ENCODE measurements around the gene TFEB. TPM values are rescaled to one million over a fixed set of nuclear protein-coding genes. Genes with fewer than 3 reads are reported as not detected.

TFEB gene
- total RNA-seq, 2 donors from 2014 or later = 4.9 to 10.1 TPM

DNA sequence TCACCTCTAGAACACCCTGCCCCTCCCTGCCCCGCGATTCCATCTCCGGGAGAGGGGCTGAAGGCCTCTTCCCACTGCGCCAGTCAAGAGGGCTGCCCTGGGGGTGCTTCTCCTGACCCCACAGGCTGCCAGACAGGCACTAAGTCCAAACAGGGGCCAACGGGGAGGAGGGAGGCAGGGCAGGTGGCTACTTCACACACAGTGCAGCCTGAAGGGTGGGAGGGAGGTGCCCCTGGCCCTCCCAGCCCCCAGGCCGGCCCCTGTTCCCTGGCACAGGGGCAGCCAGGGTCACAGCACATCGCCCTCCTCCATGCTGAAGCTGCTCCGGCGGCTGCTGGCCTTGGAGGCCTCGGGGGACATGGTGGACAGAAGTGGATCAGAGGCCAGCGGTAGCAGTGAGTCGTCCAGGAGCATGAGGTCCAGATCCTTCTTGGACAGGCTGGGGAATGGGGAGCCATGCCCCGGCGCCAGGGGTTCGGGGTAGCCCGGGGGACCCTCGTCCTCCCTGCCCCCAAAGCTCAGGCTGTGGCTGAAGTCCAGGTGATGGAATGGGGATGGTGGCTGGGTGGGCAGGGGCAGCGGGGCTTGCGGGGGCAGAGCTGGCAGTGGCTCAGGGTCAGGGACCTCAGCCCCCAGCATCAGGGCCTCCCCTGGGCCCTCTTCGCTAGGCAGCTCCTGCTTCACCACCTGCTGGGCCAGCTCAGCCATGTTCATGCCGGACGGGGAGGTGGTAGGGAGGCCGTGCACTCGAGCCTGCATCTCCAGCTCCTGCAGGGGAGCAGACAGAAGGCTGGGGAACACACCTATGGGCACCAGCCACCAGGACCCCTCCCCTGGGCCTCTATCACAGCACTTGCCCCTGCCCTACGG is 50.9 kb downstream of the TFEB start:
- Histone ChIP-seq H3K4me1 (peaks cover 16% of the 10 kb centered on the region), H3K9me3 (no peaks in the 10 kb centered on the region), H3K36me3 (replicated peaks in 1 of 2; ENCODE audit: insufficient read depth in 1 of 2, low read depth in 2 of 2) (no peaks in the 10 kb centered on the region), H3K27ac (no peak overlapping the region), H3K27me3 (no peaks in the 10 kb centered on the region), H3K4me3 (no peak overlapping the region)
- TF ChIP-seq, protein P1, sequence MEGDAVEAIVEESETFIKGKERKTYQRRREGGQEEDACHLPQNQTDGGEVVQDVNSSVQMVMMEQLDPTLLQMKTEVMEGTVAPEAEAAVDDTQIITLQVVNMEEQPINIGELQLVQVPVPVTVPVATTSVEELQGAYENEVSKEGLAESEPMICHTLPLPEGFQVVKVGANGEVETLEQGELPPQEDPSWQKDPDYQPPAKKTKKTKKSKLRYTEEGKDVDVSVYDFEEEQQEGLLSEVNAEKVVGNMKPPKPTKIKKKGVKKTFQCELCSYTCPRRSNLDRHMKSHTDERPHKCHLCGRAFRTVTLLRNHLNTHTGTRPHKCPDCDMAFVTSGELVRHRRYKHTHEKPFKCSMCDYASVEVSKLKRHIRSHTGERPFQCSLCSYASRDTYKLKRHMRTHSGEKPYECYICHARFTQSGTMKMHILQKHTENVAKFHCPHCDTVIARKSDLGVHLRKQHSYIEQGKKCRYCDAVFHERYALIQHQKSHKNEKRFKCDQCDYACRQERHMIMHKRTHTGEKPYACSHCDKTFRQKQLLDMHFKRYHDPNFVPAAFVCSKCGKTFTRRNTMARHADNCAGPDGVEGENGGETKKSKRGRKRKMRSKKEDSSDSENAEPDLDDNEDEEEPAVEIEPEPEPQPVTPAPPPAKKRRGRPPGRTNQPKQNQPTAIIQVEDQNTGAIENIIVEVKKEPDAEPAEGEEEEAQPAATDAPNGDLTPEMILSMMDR (IDR thresholded peaks at IDR 0.05) = no peak
- TF ChIP-seq POLR2A (IDR thresholded peaks at IDR 0.05) = no peak
- no peak for ATAC-seq
- WGBS, 2 donors = 85 to 93% methylated on average over 6 to 20 of the region's 25 CpGs
- no peak for DNase-seq
- intact Hi-C loops (cut with DNase I) = loop anchor here (10.0 kb wide), 1 partner anchor 220 kb away; no protein-coding TSS in a partner anchor

DNA sequence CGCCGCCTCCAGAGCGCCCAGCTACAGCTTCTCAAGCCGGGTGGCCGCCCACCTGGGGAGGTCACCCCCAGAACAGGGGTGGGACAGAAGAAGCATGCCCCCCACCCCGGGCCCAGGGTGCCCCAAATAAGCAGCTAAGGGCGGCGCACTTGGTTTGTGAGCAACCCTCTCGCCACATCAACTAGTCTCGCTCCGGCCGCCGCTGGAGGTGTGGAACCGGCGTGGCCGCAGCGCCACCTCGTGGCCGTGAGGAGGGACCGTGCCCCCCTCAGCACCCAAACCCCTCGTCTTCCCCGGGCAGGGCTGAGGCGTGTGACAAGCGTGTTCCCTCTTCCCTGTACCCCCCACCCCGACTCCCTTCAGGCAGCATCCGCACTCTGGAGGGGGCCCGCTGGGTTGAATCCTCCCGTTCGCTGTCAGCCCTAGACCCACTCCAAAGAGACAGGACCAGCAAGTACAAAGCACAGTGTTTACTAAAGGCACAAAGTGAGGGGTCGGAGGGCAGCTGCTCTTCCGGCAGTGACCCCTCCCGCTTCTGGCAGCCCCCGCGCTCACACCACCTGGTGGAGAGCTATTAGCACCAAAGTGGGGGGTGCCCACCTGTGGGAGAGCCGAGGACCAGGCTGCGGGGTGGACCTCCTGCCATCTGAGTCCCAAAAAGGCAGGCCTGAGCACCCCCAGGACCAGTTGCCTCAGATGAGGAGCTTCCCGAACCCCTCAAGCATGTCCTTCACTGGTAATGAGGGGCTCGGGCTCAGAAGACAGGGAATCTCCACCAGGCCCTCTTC is 51.7 kb downstream of the TFEB start:
- 40 to 52% methylated on average over 25 to 35 of the region's 38 CpGs for WGBS, 2 donors
- H3K4me3 ChIP-seq = no peak overlapping the region
- DNase-seq = peak; percentile 65 to 79 (median 76)
- no peak for TF ChIP-seq POLR2A (IDR thresholded peaks at IDR 0.05)
- TF ChIP-seq, protein P1 (IDR thresholded peaks at IDR 0.05) = peak; percentile 77 to 83 (median 79)
- intact Hi-C loops (cut with DNase I) = loop anchor here (10.0 kb wide), 1 partner anchor 219 kb away; no protein-coding TSS in a partner anchor
- H3K27me3 ChIP-seq = no peaks in the 10 kb centered on the region
- H3K27ac ChIP-seq = peak overlapping the region in 1 of 4 donors; percentile 24
- peaks cover 16% of the 10 kb centered on the region for H3K4me1 ChIP-seq
- peak; percentile 41 for ATAC-seq
- no peaks in the 10 kb centered on the region for H3K9me3 ChIP-seq
- H3K36me3 ChIP-seq (replicated peaks in 1 of 2; ENCODE audit: insufficient read depth in 1 of 2, low read depth in 2 of 2) = no peaks in the 10 kb centered on the region

DNA sequence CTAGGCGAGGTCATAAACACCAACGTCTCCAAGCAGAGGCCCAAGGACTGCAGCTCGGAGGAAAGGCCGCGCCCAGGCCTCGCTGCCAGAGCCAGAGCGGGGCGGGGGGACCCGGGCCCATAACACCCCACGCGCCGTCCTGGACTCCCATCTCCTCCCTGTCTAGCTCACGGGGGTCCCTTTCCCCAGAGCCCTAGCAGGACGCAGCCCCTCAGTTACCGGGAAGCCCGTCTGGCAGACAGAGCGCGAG is 52.2 kb downstream of the TFEB start:
- ATAC-seq (no peak), DNase-seq (no peak)
- Histone ChIP-seq H3K27ac (peak overlapping the region in 1 of 4 donors; percentile 24), H3K27me3 (no peaks in the 10 kb centered on the region), H3K9me3 (no peaks in the 10 kb centered on the region), H3K36me3 (replicated peaks in 1 of 2; ENCODE audit: insufficient read depth in 1 of 2, low read depth in 2 of 2) (no peaks in the 10 kb centered on the region), H3K4me3 (no peak overlapping the region), H3K4me1 (peaks cover 16% of the 10 kb centered on the region)
- intact Hi-C loops (cut with DNase I) = loop anchor here (10.0 kb wide), 1 partner anchor 218 kb away; no protein-coding TSS in a partner anchor
- TF ChIP-seq POLR2A (IDR thresholded peaks at IDR 0.05) = no peak
- WGBS, 2 donors = 35 to 68% methylated on average over 5 to 18 of the region's 18 CpGs

GRCh38 chr6:41682497-41683272 is 52.7 kb downstream of the TFEB start:
- TF ChIP-seq, protein P1 (IDR thresholded peaks at IDR 0.05) = peak in 1 of 7 experiments; percentile 3
- TF ChIP-seq POLR2A (IDR thresholded peaks at IDR 0.05) = no peak
- intact Hi-C loops (cut with DNase I) = loop anchor here (10.0 kb wide), 1 partner anchor 218 kb away; no protein-coding TSS in a partner anchor
- ATAC-seq (peak; percentile 18), DNase-seq (peak; percentile 59 to 70 (median 62))
- H3K9me3 ChIP-seq = no peaks in the 10 kb centered on the region
- H3K4me3 ChIP-seq = no peak overlapping the region
- H3K27ac ChIP-seq = peak overlapping the region in 3 of 4 donors; percentile 24 to 65 (median 47)
- peaks cover 16% of the 10 kb centered on the region for H3K4me1 ChIP-seq
- H3K36me3 ChIP-seq (replicated peaks in 1 of 2; ENCODE audit: insufficient read depth in 1 of 2, low read depth in 2 of 2) = no peaks in the 10 kb centered on the region
- 24 to 34% methylated on average over 25 to 29 of the region's 31 CpGs for WGBS, 2 donors
- H3K27me3 ChIP-seq = no peaks in the 10 kb centered on the region
